Measurements from ENCODE around the gene SCUBE2. TPM values are rescaled to one million over a fixed set of nuclear protein-coding genes. Genes with fewer than 3 reads are reported as not detected.

The SCUBE2 gene
- total RNA-seq, 1 donor, result 1.8 TPM

DNA sequence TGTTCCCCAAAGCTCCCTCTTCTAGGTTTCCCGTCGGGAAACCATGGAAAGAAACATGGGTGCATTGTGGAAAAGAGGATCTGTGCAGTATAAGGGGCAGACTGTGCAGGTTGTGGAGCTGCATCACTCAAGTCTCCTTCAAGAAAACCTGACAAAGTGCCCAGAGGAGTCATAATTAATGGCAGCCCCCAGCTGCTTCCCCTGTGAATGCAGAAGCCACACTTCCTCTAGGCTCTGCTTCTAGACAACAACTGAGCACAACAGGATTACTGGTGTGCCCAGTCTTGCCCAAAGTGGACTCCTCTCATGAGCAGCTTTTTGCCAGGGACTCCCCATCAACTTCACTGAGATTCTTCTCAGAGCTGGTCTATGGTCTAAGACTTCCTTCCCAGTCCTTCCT, 42.6 kb upstream of the SCUBE2 start:
- no peaks in the 10 kb centered on the region for H3K9me3 ChIP-seq (ENCODE audit: low read depth, low read length)
- TF ChIP-seq, protein P1, sequence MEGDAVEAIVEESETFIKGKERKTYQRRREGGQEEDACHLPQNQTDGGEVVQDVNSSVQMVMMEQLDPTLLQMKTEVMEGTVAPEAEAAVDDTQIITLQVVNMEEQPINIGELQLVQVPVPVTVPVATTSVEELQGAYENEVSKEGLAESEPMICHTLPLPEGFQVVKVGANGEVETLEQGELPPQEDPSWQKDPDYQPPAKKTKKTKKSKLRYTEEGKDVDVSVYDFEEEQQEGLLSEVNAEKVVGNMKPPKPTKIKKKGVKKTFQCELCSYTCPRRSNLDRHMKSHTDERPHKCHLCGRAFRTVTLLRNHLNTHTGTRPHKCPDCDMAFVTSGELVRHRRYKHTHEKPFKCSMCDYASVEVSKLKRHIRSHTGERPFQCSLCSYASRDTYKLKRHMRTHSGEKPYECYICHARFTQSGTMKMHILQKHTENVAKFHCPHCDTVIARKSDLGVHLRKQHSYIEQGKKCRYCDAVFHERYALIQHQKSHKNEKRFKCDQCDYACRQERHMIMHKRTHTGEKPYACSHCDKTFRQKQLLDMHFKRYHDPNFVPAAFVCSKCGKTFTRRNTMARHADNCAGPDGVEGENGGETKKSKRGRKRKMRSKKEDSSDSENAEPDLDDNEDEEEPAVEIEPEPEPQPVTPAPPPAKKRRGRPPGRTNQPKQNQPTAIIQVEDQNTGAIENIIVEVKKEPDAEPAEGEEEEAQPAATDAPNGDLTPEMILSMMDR (IDR thresholded peaks at IDR 0.05; ENCODE audit: extremely low read depth, low read depth, low read length), result no peak
- H4K20me1 ChIP-seq (ENCODE audit: insufficient read depth, low read length), result peaks cover 28% of the 10 kb centered on the region
- no peaks in the 10 kb centered on the region for H3K27me3 ChIP-seq (ENCODE audit: insufficient read depth, low read length)
- H3K27ac ChIP-seq (ENCODE audit: low read depth, low read length), result no peak overlapping the region
- H3K36me3 ChIP-seq (ENCODE audit: insufficient read depth, low read length), result peaks cover 19% of the 10 kb centered on the region
- H3K4me2 ChIP-seq (ENCODE audit: insufficient read depth, low read length), result no peak overlapping the region
- H3K79me2 ChIP-seq (ENCODE audit: insufficient read depth, low read length), result no peaks in the 10 kb centered on the region
- H3K4me1 ChIP-seq (ENCODE audit: insufficient read depth, low read length), result peaks cover 16% of the 10 kb centered on the region
- no peak for DNase-seq (ENCODE audit: insufficient read length, low spot score, missing footprints)
- H3K4me3 ChIP-seq (ENCODE audit: insufficient read depth, low read length), result no peak overlapping the region
- no peak overlapping the region for H2AFZ ChIP-seq (ENCODE audit: low read length)

- Histone ChIP-seq H2AFZ (ENCODE audit: low read length) (no peak overlapping the region), H3K9me3 (ENCODE audit: low read depth, low read length) (no peaks in the 10 kb centered on the region), H3K36me3 (ENCODE audit: insufficient read depth, low read length) (peaks cover 8% of the 10 kb centered on the region), H3K27me3 (ENCODE audit: insufficient read depth, low read length) (no peaks in the 10 kb centered on the region), H3K4me3 (ENCODE audit: insufficient read depth, low read length) (no peak overlapping the region), H3K4me1 (ENCODE audit: insufficient read depth, low read length) (peaks cover 5% of the 10 kb centered on the region), H4K20me1 (ENCODE audit: insufficient read depth, low read length) (peaks cover 15% of the 10 kb centered on the region), H3K4me2 (ENCODE audit: insufficient read depth, low read length) (no peak overlapping the region), H3K79me2 (ENCODE audit: insufficient read depth, low read length) (no peaks in the 10 kb centered on the region), H3K27ac (ENCODE audit: low read depth, low read length) (no peak overlapping the region)
- peak; percentile 55 for DNase-seq (ENCODE audit: insufficient read length, low spot score, missing footprints)
- TF ChIP-seq, protein P1 (IDR thresholded peaks at IDR 0.05; ENCODE audit: extremely low read depth, low read depth, low read length), result no peak
Measured at GRCh38 chr11:9132203-9132878, 40.9 kb upstream of the SCUBE2 start.

DNA sequence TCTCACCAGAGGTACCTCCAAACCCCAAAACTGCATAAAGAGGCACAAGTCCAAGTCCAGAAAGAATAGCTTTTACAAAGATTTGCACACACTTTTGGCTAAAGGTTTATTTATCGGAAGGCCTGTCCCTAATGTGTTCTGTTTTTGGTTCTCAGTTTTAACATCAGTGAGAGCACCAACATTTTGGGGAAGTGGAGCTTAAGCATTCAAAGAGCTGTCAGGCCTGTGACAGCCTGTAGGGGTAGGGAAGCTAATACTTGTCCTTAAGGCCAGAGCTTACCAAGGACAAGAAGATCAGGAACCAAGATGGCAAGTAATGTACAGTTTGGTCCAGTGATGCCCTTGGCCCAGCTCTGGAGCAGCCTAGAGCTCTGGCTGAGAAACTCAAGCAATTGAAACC, 38.9 kb upstream of the SCUBE2 start:
- peaks cover 12% of the 10 kb centered on the region for H4K20me1 ChIP-seq (ENCODE audit: insufficient read depth, low read length)
- H3K27ac ChIP-seq (ENCODE audit: low read depth, low read length), result no peak overlapping the region
- no peaks in the 10 kb centered on the region for H3K27me3 ChIP-seq (ENCODE audit: insufficient read depth, low read length)
- H3K9me3 ChIP-seq (ENCODE audit: low read depth, low read length), result no peaks in the 10 kb centered on the region
- H3K4me1 ChIP-seq (ENCODE audit: insufficient read depth, low read length), result peaks cover 5% of the 10 kb centered on the region
- no peak overlapping the region for H3K4me2 ChIP-seq (ENCODE audit: insufficient read depth, low read length)
- no peak overlapping the region for H3K4me3 ChIP-seq (ENCODE audit: insufficient read depth, low read length)
- H3K36me3 ChIP-seq (ENCODE audit: insufficient read depth, low read length), result no peaks in the 10 kb centered on the region
- TF ChIP-seq, protein P1 (IDR thresholded peaks at IDR 0.05; ENCODE audit: extremely low read depth, low read depth, low read length), result no peak
- H2AFZ ChIP-seq (ENCODE audit: low read length), result no peak overlapping the region
- DNase-seq (ENCODE audit: insufficient read length, low spot score, missing footprints), result no peak
- no peaks in the 10 kb centered on the region for H3K79me2 ChIP-seq (ENCODE audit: insufficient read depth, low read length)

DNA sequence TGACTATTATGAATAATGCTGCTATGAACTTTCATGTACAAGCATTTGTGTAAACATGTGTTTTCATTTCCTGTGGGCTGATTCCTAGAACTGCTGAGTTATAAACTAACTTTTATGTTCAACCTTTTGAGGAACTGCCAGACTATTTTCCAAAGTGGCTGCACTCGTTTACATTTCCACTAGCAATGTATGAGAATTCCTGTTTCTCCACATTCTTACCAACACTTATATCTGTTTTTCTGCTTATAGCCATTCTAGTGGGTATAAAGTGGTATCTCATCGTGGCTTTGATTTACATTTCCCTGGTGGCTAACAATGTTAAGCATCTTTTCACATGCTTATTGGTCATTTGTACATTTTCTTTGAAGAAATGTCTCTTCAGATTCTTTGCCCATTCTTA, 35.2 kb upstream of the SCUBE2 start:
- TF ChIP-seq, protein P1 (IDR thresholded peaks at IDR 0.05; ENCODE audit: extremely low read depth, low read depth, low read length), result no peak
- Histone ChIP-seq H3K4me2 (ENCODE audit: insufficient read depth, low read length) (no peak overlapping the region), H2AFZ (ENCODE audit: low read length) (no peak overlapping the region), H3K79me2 (ENCODE audit: insufficient read depth, low read length) (no peaks in the 10 kb centered on the region), H3K9me3 (ENCODE audit: low read depth, low read length) (no peaks in the 10 kb centered on the region), H3K4me3 (ENCODE audit: insufficient read depth, low read length) (no peak overlapping the region), H3K36me3 (ENCODE audit: insufficient read depth, low read length) (no peaks in the 10 kb centered on the region), H4K20me1 (ENCODE audit: insufficient read depth, low read length) (no peaks in the 10 kb centered on the region), H3K27ac (ENCODE audit: low read depth, low read length) (no peak overlapping the region), H3K27me3 (ENCODE audit: insufficient read depth, low read length) (no peaks in the 10 kb centered on the region), H3K4me1 (ENCODE audit: insufficient read depth, low read length) (no peaks in the 10 kb centered on the region)
- no peak for DNase-seq (ENCODE audit: insufficient read length, low spot score, missing footprints)

All from osteoblast (primary cell).